ENCODE results near the gene SLC6A3.

The SLC6A3 gene

DNA sequence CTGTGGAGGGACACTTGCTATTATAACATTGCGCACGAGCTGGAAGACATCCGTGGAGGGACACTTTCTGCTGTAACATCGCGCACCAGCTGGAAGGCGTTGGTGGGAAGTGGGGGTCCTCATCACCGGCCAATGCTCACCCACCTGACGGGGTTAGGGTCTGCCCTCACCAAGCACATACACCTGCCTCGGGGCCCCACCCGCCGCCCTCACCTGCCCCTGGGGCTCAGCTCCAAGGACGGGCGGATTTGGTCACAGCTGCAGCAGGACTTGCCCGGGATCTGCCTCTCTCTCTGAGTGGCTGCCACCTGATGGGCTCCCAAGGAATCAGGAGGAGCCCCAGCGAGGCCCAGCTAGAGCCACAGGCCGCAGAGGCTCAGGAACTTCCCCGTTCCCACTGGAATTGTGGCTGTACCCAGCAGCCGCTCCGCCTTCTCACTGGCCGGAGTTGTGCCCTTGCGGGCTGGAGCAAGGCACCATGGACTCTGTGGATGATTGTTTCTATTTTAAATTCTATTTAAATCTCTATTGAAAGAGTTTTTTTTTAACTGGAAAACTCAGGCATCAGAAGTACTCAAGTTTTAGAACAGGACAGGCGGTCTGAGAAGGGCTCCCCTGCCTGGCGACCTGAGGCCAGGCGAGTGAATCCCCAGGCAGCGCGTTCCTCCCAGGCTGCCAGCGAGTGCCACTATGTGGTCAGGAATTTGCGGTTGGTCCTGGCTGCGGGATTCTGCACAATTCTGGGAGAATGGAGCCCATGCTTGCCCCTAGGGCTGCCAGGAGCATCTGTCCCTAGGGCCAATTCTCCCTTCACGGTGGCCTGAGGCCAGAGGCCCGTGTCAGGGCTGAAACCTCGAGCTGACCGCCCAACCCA lies 38.9 kb upstream of the SLC6A3 start:
- H3K27ac ChIP-seq (ENCODE audit: low read depth, low read length) = no peak overlapping the region
- no peak overlapping the region for H3K4me3 ChIP-seq (ENCODE audit: low read depth in 1 of 2, low read length in 2 of 2)
- no peak overlapping the region for H3K9ac ChIP-seq (ENCODE audit: low read length)
- no peaks in the 10 kb centered on the region for H3K9me3 ChIP-seq (ENCODE audit: low read length)
- H3K27me3 ChIP-seq (ENCODE audit: control insufficient read depth in 1 of 2, insufficient read depth in 2 of 2, low read length in 2 of 2) = no peaks in the 10 kb centered on the region
- no peaks in the 10 kb centered on the region for H3K4me1 ChIP-seq (ENCODE audit: insufficient read depth, low read length)
- peaks cover 26% of the 10 kb centered on the region for H3K36me3 ChIP-seq (ENCODE audit: insufficient read depth, low read length)

- Histone ChIP-seq H3K27me3 (ENCODE audit: control insufficient read depth in 1 of 2, insufficient read depth in 2 of 2, low read length in 2 of 2) (no peaks in the 10 kb centered on the region), H3K4me3 (ENCODE audit: low read depth in 1 of 2, low read length in 2 of 2) (no peak overlapping the region), H3K9me3 (ENCODE audit: low read length) (no peaks in the 10 kb centered on the region), H3K27ac (ENCODE audit: low read depth, low read length) (no peak overlapping the region), H3K36me3 (ENCODE audit: insufficient read depth, low read length) (peaks cover 25% of the 10 kb centered on the region), H3K9ac (ENCODE audit: low read length) (no peak overlapping the region), H3K4me1 (ENCODE audit: insufficient read depth, low read length) (no peaks in the 10 kb centered on the region)
Measured at GRCh38 chr5:1483064-1483463, 37.8 kb upstream of the SLC6A3 start.

- no peak overlapping the region for H3K4me3 ChIP-seq (ENCODE audit: low read depth in 1 of 2, low read length in 2 of 2)
- no peaks in the 10 kb centered on the region for H3K4me1 ChIP-seq (ENCODE audit: insufficient read depth, low read length)
- H3K36me3 ChIP-seq (ENCODE audit: insufficient read depth, low read length) = peaks cover 17% of the 10 kb centered on the region
- no peaks in the 10 kb centered on the region for H3K27me3 ChIP-seq (ENCODE audit: control insufficient read depth in 1 of 2, insufficient read depth in 2 of 2, low read length in 2 of 2)
- no peak overlapping the region for H3K9ac ChIP-seq (ENCODE audit: low read length)
- H3K9me3 ChIP-seq (ENCODE audit: low read length) = no peaks in the 10 kb centered on the region
- H3K27ac ChIP-seq (ENCODE audit: low read depth, low read length) = no peak overlapping the region
Measured at GRCh38 chr5:1481959-1482331, 36.7 kb upstream of the SLC6A3 start.

DNA sequence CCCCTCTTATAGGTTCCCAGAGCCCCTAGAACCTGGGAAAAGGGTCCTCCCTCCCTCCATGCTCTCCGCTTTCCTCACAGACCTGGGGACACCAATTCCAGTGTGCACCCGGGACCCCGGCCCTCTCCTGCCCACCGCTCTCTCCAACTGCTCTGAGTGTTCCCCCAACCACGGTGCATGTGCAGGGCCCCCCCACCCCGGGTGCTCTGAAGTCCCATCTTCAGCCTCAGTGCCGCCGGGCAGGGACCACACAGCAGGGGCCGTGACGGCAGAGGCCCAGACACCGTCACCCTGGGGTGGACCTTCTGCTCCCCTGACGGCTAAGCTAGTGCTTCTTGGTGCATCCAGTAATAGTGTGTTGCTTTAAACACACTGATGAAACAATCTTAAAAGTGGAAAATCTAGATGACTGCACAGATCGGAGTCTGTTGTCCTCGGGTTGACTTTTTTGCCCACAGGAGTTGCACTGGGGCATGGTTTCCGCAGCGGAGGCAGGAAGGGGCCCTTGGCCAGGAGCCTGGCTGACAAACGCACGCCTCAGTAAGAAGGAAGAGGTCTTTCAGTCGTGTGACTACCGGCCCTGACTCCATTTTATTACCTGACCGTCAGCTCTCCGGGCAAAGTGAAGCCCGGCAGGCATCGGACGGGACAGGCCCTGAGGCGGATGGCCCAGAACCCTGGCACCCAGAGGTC lies 36.2 kb upstream of the SLC6A3 start:
- no peak overlapping the region for H3K4me3 ChIP-seq (ENCODE audit: low read depth in 1 of 2, low read length in 2 of 2)

DNA sequence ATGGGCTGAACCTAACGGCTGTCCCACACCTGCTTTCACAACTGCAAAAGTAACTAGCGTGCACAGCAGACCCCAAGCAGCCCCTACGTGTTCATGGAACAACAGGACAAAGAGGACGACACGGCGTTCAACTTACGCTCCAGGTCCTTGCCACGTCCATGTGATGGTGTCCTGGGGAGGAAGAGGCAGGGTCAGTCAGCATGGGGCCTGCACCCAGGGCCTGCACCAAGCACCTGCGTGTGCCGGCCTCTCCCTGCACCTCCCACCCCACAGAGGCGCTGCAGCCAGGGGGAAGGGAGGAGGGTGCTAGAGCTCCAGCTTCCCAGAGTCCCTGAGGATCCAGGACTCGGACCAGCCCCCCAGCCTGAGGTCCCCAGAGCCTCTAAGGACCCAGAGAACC lies 35.6 kb upstream of the SLC6A3 start:
- peaks cover 16% of the 10 kb centered on the region for H3K36me3 ChIP-seq (ENCODE audit: insufficient read depth, low read length)
- H3K9ac ChIP-seq (ENCODE audit: low read length) = no peak overlapping the region
- no peaks in the 10 kb centered on the region for H3K27me3 ChIP-seq (ENCODE audit: control insufficient read depth in 1 of 2, insufficient read depth in 2 of 2, low read length in 2 of 2)
- H3K27ac ChIP-seq (ENCODE audit: low read depth, low read length) = no peak overlapping the region
- H3K9me3 ChIP-seq (ENCODE audit: low read length) = no peaks in the 10 kb centered on the region
- H3K4me3 ChIP-seq (ENCODE audit: low read depth in 1 of 2, low read length in 2 of 2) = no peak overlapping the region
- no peaks in the 10 kb centered on the region for H3K4me1 ChIP-seq (ENCODE audit: insufficient read depth, low read length)

More for the DNA sequence above, 36.2 kb upstream of the SLC6A3 start:
- no peaks in the 10 kb centered on the region for H3K27me3 ChIP-seq (ENCODE audit: control insufficient read depth in 1 of 2, insufficient read depth in 2 of 2, low read length in 2 of 2)
- H3K9me3 ChIP-seq (ENCODE audit: low read length) = no peaks in the 10 kb centered on the region
- H3K36me3 ChIP-seq (ENCODE audit: insufficient read depth, low read length) = peaks cover 16% of the 10 kb centered on the region
- H3K4me1 ChIP-seq (ENCODE audit: insufficient read depth, low read length) = no peaks in the 10 kb centered on the region
- no peak overlapping the region for H3K9ac ChIP-seq (ENCODE audit: low read length)
- H3K27ac ChIP-seq (ENCODE audit: low read depth, low read length) = no peak overlapping the region

DNA sequence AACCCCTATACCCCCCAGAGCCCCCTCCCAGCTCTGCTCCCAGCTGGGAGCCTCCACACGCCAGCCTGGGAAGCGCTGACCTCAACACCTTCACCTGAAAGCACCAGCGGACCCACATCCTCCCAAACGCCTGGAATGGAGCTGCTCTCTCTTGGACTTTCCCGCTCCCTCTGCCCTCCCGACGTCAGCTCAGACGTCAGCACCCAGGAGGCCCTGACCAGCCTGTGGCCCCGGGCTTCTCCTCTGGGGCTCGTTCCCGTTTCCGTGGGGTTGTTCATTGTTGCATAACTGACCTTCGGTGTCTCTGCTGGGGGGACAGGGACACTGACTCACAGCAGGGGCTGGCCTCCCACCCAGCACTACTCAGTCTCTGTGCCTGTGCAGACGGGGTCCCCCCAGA lies 35.0 kb upstream of the SLC6A3 start:
- Histone ChIP-seq H3K27me3 (ENCODE audit: control insufficient read depth in 1 of 2, insufficient read depth in 2 of 2, low read length in 2 of 2) (no peaks in the 10 kb centered on the region), H3K27ac (ENCODE audit: low read depth, low read length) (no peak overlapping the region)

DNA sequence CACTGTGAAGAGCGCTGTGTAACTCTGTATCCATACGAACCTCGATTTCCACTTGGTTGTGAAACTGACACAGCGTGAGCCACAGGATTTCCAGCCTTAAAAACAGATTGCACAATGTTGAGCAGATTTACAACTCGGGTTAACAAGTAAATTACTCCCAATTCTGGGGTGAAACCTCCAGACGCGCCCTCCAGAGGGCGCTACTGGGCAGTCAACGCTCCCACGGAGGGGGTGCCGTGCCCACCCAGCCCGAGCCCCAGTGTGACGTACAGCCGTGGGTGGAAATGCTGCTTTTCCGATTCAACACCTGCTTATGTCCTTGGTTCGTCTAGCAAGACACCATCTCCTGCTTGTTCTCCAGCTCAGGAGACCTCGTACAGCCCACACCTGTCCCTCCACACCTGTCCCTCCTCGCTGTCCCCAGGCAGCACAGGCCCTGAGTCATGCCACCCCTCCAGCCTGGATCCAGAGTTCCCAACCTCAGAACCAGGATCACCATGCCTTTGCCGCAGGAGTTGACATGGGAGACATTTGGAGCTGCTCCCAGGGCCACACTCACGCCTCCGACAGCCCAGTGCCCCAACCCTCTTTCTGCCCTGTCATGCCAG lies 34.4 kb upstream of the SLC6A3 start:
- no peaks in the 10 kb centered on the region for H3K4me1 ChIP-seq (ENCODE audit: insufficient read depth, low read length)
- H3K36me3 ChIP-seq (ENCODE audit: insufficient read depth, low read length) = peaks cover 21% of the 10 kb centered on the region
- no peaks in the 10 kb centered on the region for H3K27me3 ChIP-seq (ENCODE audit: control insufficient read depth in 1 of 2, insufficient read depth in 2 of 2, low read length in 2 of 2)
- H3K4me3 ChIP-seq (ENCODE audit: low read depth in 1 of 2, low read length in 2 of 2) = no peak overlapping the region
- no peaks in the 10 kb centered on the region for H3K9me3 ChIP-seq (ENCODE audit: low read length)
- H3K9ac ChIP-seq (ENCODE audit: low read length) = no peak overlapping the region
- H3K27ac ChIP-seq (ENCODE audit: low read depth, low read length) = no peak overlapping the region

More for the DNA sequence above, 35.0 kb upstream of the SLC6A3 start:
- H3K9ac ChIP-seq (ENCODE audit: low read length) = no peak overlapping the region
- no peaks in the 10 kb centered on the region for H3K4me1 ChIP-seq (ENCODE audit: insufficient read depth, low read length)
- H3K9me3 ChIP-seq (ENCODE audit: low read length) = no peaks in the 10 kb centered on the region
- H3K36me3 ChIP-seq (ENCODE audit: insufficient read depth, low read length) = peaks cover 16% of the 10 kb centered on the region
- no peak overlapping the region for H3K4me3 ChIP-seq (ENCODE audit: low read depth in 1 of 2, low read length in 2 of 2)

DNA sequence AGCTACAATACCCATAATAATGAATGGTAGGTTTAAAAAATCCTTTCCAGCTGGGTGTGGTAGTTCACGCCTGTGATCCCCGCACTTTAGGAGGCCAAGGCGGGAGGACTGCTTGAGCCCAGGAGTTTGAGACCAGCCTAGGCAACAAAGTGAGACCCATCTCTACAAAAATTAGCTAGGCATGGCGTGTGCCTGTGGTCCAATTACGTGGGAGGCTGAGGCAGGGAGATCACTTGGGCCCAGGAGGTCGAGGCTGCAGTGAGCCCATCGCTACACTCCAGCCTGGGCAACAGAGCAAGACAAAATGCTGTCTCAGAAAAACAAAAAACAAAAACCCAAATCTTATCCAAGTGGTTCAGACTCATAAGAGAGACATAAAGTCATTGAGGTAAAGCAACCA lies 33.8 kb upstream of the SLC6A3 start:
- H3K4me1 ChIP-seq (ENCODE audit: insufficient read depth, low read length) = no peaks in the 10 kb centered on the region
- H3K27me3 ChIP-seq (ENCODE audit: control insufficient read depth in 1 of 2, insufficient read depth in 2 of 2, low read length in 2 of 2) = no peaks in the 10 kb centered on the region
- no peak overlapping the region for H3K27ac ChIP-seq (ENCODE audit: low read depth, low read length)
- peaks cover 24% of the 10 kb centered on the region for H3K36me3 ChIP-seq (ENCODE audit: insufficient read depth, low read length)
- no peaks in the 10 kb centered on the region for H3K9me3 ChIP-seq (ENCODE audit: low read length)
- H3K4me3 ChIP-seq (ENCODE audit: low read depth in 1 of 2, low read length in 2 of 2) = no peak overlapping the region
- H3K9ac ChIP-seq (ENCODE audit: low read length) = no peak overlapping the region

GRCh38 chr5:1478271-1479035 lies 33.2 kb upstream of the SLC6A3 start:
- Histone ChIP-seq H3K4me3 (ENCODE audit: low read depth in 1 of 2, low read length in 2 of 2) (no peak overlapping the region), H3K9ac (ENCODE audit: low read length) (no peak overlapping the region), H3K36me3 (ENCODE audit: insufficient read depth, low read length) (peaks cover 24% of the 10 kb centered on the region), H3K4me1 (ENCODE audit: insufficient read depth, low read length) (no peaks in the 10 kb centered on the region), H3K9me3 (ENCODE audit: low read length) (no peaks in the 10 kb centered on the region), H3K27me3 (ENCODE audit: control insufficient read depth in 1 of 2, insufficient read depth in 2 of 2, low read length in 2 of 2) (no peaks in the 10 kb centered on the region), H3K27ac (ENCODE audit: low read depth, low read length) (no peak overlapping the region)

- Histone ChIP-seq H3K9ac (ENCODE audit: low read length) (no peak overlapping the region), H3K27ac (ENCODE audit: low read depth, low read length) (no peak overlapping the region), H3K36me3 (ENCODE audit: insufficient read depth, low read length) (peaks cover 24% of the 10 kb centered on the region), H3K4me1 (ENCODE audit: insufficient read depth, low read length) (no peaks in the 10 kb centered on the region), H3K9me3 (ENCODE audit: low read length) (no peaks in the 10 kb centered on the region), H3K27me3 (ENCODE audit: control insufficient read depth in 1 of 2, insufficient read depth in 2 of 2, low read length in 2 of 2) (no peaks in the 10 kb centered on the region), H3K4me3 (ENCODE audit: low read depth in 1 of 2, low read length in 2 of 2) (no peak overlapping the region)
Measured at GRCh38 chr5:1477341-1477740, 32.1 kb upstream of the SLC6A3 start.

DNA sequence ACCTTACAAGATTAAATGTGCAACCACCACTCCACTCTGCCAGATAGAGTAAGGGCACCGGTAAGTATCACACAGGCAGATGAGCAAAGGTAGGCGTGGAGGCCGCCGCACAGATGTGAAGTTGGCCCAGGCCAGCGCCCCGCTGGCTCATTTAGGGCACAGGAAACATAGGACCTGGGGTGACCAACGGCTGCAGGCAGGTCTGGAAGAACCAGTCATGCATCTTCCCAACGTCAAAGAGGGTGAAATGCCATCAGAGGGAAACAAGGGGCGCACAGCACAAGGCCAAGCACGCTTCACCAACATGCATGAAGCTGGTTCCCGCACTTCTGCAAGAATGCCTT lies 31.7 kb upstream of the SLC6A3 start:
- no peaks in the 10 kb centered on the region for H3K27me3 ChIP-seq (ENCODE audit: control insufficient read depth in 1 of 2, insufficient read depth in 2 of 2, low read length in 2 of 2)
- no peak overlapping the region for H3K27ac ChIP-seq (ENCODE audit: low read depth, low read length)
- peaks cover 24% of the 10 kb centered on the region for H3K36me3 ChIP-seq (ENCODE audit: insufficient read depth, low read length)
- H3K9ac ChIP-seq (ENCODE audit: low read length) = no peak overlapping the region
- H3K4me3 ChIP-seq (ENCODE audit: low read depth in 1 of 2, low read length in 2 of 2) = no peak overlapping the region
- H3K4me1 ChIP-seq (ENCODE audit: insufficient read depth, low read length) = no peaks in the 10 kb centered on the region
- no peaks in the 10 kb centered on the region for H3K9me3 ChIP-seq (ENCODE audit: low read length)
